Neural progenitor cell (in vitro differentiated cells): ENCODE results near the gene ENPP1.

Source experiments
- EZH2 ChIP-seq: fragments of 200-600 bp; sonication (generic); IDR thresholded peaks from 2 replicates; pipeline ENCODE4 v1.6.1; 2017; ENCODE audit warnings: antibody characterized with exemption, mild to moderate bottlenecking, moderate library complexity
- TF ChIP-seq, protein P1 (sequence below): fragments of 200-600 bp; sonication (generic); IDR thresholded peaks from 2 replicates; pipeline ENCODE4 v1.5.1; 2017; ENCODE audit warnings: antibody characterized with exemption, mild to moderate bottlenecking

DNA sequence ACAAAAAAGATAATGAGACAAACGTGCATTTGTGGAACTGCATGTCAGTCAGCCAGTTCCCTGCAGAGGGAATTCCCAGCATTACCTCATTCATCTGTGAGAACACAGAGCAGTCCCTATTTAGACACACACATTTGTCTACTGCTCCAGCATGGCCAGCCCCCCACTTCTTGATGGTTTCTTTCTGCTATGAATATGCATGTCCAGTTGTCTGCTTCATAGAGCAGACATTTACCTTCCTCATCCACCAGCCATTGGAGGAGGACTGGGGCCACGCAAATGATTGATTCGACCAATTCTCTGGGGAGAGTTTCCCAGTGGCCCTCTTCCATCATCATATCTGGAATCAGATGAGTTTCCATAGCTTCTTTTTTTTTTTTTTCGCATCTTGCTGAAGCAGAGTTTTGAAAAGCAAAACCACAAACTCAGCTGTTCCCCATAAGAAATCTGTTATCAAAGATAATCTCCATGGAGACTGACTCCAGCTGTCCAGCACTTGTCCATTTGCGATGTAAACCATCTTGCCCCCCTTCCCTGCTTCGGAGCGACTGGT lies 11.8 kb downstream of the ENPP1 start:
- TF ChIP-seq, protein P1, sequence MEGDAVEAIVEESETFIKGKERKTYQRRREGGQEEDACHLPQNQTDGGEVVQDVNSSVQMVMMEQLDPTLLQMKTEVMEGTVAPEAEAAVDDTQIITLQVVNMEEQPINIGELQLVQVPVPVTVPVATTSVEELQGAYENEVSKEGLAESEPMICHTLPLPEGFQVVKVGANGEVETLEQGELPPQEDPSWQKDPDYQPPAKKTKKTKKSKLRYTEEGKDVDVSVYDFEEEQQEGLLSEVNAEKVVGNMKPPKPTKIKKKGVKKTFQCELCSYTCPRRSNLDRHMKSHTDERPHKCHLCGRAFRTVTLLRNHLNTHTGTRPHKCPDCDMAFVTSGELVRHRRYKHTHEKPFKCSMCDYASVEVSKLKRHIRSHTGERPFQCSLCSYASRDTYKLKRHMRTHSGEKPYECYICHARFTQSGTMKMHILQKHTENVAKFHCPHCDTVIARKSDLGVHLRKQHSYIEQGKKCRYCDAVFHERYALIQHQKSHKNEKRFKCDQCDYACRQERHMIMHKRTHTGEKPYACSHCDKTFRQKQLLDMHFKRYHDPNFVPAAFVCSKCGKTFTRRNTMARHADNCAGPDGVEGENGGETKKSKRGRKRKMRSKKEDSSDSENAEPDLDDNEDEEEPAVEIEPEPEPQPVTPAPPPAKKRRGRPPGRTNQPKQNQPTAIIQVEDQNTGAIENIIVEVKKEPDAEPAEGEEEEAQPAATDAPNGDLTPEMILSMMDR: no peak
- no peak for TF ChIP-seq EZH2
